Esophagus squamous epithelium (tissue), 5 donors: Measurements from ENCODE around the gene ART3. TPM values are rescaled to one million over a fixed set of nuclear protein-coding genes. Genes with fewer than 3 reads are reported as not detected.

Experiments
- DNase-seq: peaks from one replicate; lab custom pipeline; 2025; lab: John Stamatoyannopoulos, UW
- H3K27ac ChIP-seq, 4 donors: fragments of 200-600 bp; sonication (generic); one replicate each; pipeline ENCODE4 v1.5.1; 2016 to 2019; ENCODE audit warnings: mild to moderate bottlenecking in 1 of 4
- H3K27me3 ChIP-seq, 4 donors: fragments of 200-600 bp; sonication (generic); 1 replicate in 3 of 4; 2 replicates in 1 of 4; pipeline versions ENCODE4 v1.5.1 to v1.6.0; 2017 to 2021; ENCODE audit warnings: antibody characterized with exemption in 1 of 4
- H3K36me3 ChIP-seq, 3 donors: fragments of 200-600 bp; sonication (generic); one replicate each; pipeline ENCODE4 v1.5.1; 2016 to 2019
- H3K4me1 ChIP-seq, 3 donors: fragments of 200-600 bp; sonication (generic); one replicate each; pipeline ENCODE4 v1.5.1; 2017 to 2019
- H3K4me3 ChIP-seq, 4 donors: fragments of 200-600 bp; sonication (generic); 1 replicate in 3 of 4; 2 replicates in 1 of 4; pipeline ENCODE4 v1.5.1; 2016 to 2019; ENCODE audit warnings: mild to moderate bottlenecking in 2 of 4, moderate library complexity in 1 of 4
- H3K9me3 ChIP-seq, 3 donors: fragments of 200-600 bp; sonication (generic); one replicate each; pipeline ENCODE4 v1.5.1; 2016 to 2019
- POLR2A ChIP-seq, 4 donors: fragments of 450-650 bp; IDR thresholded peaks; one replicate each; pipeline ENCODE4 v1.6.1; 2017; ENCODE audit warnings: antibody characterized with exemption in 4 of 4, mild to moderate bottlenecking in 4 of 4, moderate library complexity in 3 of 4
- WGBS, 2 donors: methylation state at CpG; one replicate each; pipeline ENCODE4 v1.1.5; 2018; 5-methylcytosine and 5-hydroxymethylcytosine counted together
- intact Hi-C: fragments of 100-400 bp; cut with DNase I; formaldehyde crosslinking; loops from one replicate; pipeline ENCODE4 v1.15.0; 2022
- total RNA-seq, 4 donors: library from RNA; depleted of rRNA; stranded (reverse); fragments of >200 nt; gene quantifications; one replicate each; pipeline ENCODE4 v1.1.0, GENCODE V29; 2016
- TF ChIP-seq, protein P1 (sequence below), 6 experiments: fragments of 450-650 bp in 4 of 6; fragments of 200-600 bp in 2 of 6; sonication (generic) in 2 of 6; IDR thresholded peaks; one replicate each; pipeline ENCODE4 v1.5.1; 2016 to 2019; ENCODE audit warnings: antibody characterized with exemption in 6 of 6, mild to moderate bottlenecking in 4 of 6, moderate library complexity in 4 of 6
- donor health status: DM: yes; HTN: yes; CAD: no.

The ART3 gene
- total RNA-seq, 4 donors from 2014 or later, result 0.85 to 2.7 (median 1.7) TPM

DNA sequence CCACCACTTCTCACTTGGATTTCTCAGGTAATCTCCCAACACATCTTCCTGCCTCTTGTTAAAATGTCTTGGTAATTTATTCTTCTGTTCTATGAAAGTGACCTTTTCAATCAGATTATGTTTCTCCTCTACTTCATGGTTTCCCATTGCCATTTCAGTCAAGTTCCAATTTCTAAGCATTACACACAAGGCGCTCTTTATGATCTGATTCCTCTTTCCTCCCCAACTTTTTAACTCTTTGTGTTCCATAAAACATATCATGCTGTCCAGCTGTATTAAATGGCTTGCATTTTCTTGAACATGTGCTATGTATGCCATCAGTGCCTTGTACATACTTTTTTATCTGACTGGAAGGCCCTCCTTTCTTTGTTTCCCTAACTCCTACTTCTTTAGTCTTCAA, 13.1 kb upstream of the ART3 start:
- intact Hi-C loops, result no loop called here
- no peak overlapping the region for H3K4me3 ChIP-seq
- WGBS, 2 donors, result 53 to 71% methylated on average over 1 of the region's 1 CpG
- TF ChIP-seq, protein P1, sequence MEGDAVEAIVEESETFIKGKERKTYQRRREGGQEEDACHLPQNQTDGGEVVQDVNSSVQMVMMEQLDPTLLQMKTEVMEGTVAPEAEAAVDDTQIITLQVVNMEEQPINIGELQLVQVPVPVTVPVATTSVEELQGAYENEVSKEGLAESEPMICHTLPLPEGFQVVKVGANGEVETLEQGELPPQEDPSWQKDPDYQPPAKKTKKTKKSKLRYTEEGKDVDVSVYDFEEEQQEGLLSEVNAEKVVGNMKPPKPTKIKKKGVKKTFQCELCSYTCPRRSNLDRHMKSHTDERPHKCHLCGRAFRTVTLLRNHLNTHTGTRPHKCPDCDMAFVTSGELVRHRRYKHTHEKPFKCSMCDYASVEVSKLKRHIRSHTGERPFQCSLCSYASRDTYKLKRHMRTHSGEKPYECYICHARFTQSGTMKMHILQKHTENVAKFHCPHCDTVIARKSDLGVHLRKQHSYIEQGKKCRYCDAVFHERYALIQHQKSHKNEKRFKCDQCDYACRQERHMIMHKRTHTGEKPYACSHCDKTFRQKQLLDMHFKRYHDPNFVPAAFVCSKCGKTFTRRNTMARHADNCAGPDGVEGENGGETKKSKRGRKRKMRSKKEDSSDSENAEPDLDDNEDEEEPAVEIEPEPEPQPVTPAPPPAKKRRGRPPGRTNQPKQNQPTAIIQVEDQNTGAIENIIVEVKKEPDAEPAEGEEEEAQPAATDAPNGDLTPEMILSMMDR (IDR thresholded peaks at IDR 0.05), result no peak
- TF ChIP-seq POLR2A (IDR thresholded peaks at IDR 0.05), result no peak
- no peaks in the 10 kb centered on the region for H3K9me3 ChIP-seq
- H3K4me1 ChIP-seq, result no peaks in the 10 kb centered on the region
- H3K27ac ChIP-seq, result no peak overlapping the region
- DNase-seq, result no peak
- H3K27me3 ChIP-seq, result peaks cover 0 to 2% (median 0%) of the 10 kb centered on the region in 4 donors
- no peaks in the 10 kb centered on the region for H3K36me3 ChIP-seq

DNA sequence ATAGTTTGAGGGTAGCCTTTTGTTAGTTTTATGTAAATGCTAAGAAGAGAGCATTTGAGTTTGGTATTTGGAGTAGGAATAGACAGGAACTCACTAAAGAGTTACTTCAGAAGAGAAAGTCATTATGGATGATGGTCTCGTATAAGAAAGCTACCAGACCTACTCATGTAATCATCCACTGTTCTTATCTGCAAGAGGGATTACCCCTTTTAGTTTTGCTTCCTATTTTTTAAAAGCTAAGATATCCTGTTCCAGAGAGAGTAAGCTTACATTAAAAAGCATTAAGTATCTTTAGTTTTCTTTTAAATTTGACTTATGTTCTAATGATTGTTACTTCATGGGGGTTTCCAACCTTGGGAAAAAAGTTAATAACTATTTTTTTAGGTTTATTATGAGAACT, 12.5 kb upstream of the ART3 start:
- intact Hi-C loops, result no loop called here
- no peaks in the 10 kb centered on the region for H3K27me3 ChIP-seq
- no peak for DNase-seq
- no peaks in the 10 kb centered on the region for H3K36me3 ChIP-seq
- TF ChIP-seq, protein P1 (IDR thresholded peaks at IDR 0.05), result no peak
- no peak for TF ChIP-seq POLR2A (IDR thresholded peaks at IDR 0.05)
- H3K4me3 ChIP-seq, result no peak overlapping the region
- no peaks in the 10 kb centered on the region for H3K4me1 ChIP-seq
- 54 to 61% methylated on average over 1 of the region's 1 CpG for WGBS, 2 donors
- H3K27ac ChIP-seq, result no peak overlapping the region
- H3K9me3 ChIP-seq, result no peaks in the 10 kb centered on the region

DNA sequence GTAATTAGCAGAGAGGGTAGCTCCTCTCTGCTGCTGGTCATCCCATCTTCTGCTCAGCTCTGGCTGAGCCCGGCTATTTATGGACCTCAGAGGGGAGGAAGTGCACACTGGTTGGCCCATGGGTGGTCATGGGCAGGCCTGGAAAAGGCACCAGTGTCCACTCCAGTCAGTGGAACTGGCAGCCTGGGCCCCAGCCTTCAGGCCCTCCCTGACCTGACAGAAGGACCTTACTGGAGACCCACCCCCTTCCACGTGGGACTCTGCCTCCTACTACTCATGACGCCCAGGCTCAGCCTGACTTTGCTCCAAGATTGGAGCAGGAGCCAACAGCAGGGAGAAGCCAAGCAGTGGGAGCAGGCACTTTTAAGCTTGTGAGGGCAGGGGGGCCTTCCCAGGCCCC, 8.0 kb upstream of the ART3 start:
- DNase-seq, result no peak
- intact Hi-C loops, result loop anchor here (5.0 kb wide), 1 partner anchor 69 kb away; no protein-coding TSS in a partner anchor

DNA sequence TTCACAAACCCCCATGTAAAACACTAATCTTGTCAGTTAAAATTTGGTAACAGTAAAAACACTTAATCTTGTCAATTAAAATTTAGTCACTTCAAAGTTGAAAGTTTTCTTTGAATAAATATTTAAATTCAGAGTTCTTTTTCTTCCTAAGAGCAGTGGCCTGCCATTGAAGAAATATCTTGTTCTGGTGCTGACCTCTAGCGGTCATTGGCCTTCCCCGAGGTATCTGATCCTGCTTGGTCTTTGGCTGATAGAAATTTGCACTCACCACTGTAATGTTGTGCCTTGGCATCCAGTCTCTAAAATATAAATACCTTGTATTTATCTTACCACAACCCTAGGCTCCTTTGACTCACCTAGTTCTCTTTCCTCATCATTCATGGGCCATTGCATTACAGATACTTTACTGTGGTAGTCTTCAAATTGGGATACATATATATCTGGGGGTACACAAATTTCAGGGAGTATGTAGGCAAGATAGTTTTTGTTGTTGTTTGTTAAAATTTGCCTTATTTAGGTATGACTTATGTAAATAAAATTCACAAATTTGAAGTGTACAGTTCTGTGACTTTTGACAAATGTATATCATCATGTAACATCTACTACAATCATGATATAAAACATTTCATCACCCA, 6.7 kb upstream of the ART3 start:
- Histone ChIP-seq H3K27me3 (no peaks in the 10 kb centered on the region), H3K27ac (no peak overlapping the region), H3K36me3 (no peaks in the 10 kb centered on the region), H3K9me3 (no peaks in the 10 kb centered on the region), H3K4me1 (no peaks in the 10 kb centered on the region), H3K4me3 (no peak overlapping the region)
- WGBS, 2 donors, result 0% methylated on average over 2 of the region's 2 CpGs
- no peak for DNase-seq
- intact Hi-C loops, result loop anchor here (5.0 kb wide), 1 partner anchor 70 kb away; no protein-coding TSS in a partner anchor
- TF ChIP-seq POLR2A (IDR thresholded peaks at IDR 0.05), result no peak
- TF ChIP-seq, protein P1 (IDR thresholded peaks at IDR 0.05), result peak; percentile 37 to 80 (median 77)

More for the DNA sequence above, 8.0 kb upstream of the ART3 start:
- 80% methylated on average over 1 of the region's 3 CpGs; no CpG with 5 or more reads in 1 of the 2 donors for WGBS, 2 donors
- Histone ChIP-seq H3K36me3 (no peaks in the 10 kb centered on the region), H3K9me3 (no peaks in the 10 kb centered on the region), H3K27me3 (no peaks in the 10 kb centered on the region), H3K27ac (no peak overlapping the region), H3K4me1 (no peaks in the 10 kb centered on the region), H3K4me3 (no peak overlapping the region)
- no peak for TF ChIP-seq POLR2A (IDR thresholded peaks at IDR 0.05)
- TF ChIP-seq, protein P1 (IDR thresholded peaks at IDR 0.05), result no peak

DNA sequence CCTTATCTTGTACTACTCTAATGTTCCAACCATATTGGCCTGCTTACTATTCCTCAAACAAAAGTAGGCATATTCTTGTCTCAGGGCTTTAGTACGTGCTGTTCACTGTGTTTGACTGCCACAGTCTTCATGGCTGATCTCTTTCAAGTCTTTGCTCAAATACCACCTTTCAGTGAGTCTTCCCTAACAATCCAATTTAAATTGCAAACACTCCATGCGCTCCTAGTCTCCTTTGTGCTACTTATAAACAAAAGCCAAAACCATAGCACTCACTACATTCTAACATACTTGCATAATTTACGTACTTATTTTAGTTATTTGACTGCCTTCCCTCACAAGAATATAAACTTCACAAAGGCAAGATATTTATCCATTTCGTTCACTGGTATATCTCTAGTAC, 1.7 kb upstream of the ART3 start:
- Histone ChIP-seq H3K4me3 (no peak overlapping the region), H3K9me3 (no peaks in the 10 kb centered on the region), H3K36me3 (no peaks in the 10 kb centered on the region), H3K27ac (no peak overlapping the region), H3K27me3 (no peaks in the 10 kb centered on the region), H3K4me1 (no peaks in the 10 kb centered on the region)
- intact Hi-C loops, result no loop called here
- TF ChIP-seq POLR2A (IDR thresholded peaks at IDR 0.05), result no peak
- TF ChIP-seq, protein P1 (IDR thresholded peaks at IDR 0.05), result no peak
- 81 to 82% methylated on average over 4 of the region's 4 CpGs for WGBS, 2 donors
- no peak for DNase-seq
